Duodenal mucosa (tissue), 2 donors: Measurements from ENCODE around the gene SPTY2D1.
"Not testable (repeated sequence)": the region's sequence is repeated elsewhere in the genome, so short reads cannot be mapped to it uniquely, and the experiment has no call there.

Experiments
- H3K27ac ChIP-seq: one replicate; pipeline ENCODE4 v1.7.0; 2013; ENCODE audit warnings: low read depth, low read length
- H3K27me3 ChIP-seq, 2 donors: one replicate each; pipeline ENCODE4 v1.7.0; 2013; ENCODE audit warnings: low read length in 2 of 2, control low read depth in 1 of 2; ENCODE audit not compliant: insufficient read depth in 2 of 2, control insufficient read depth in 1 of 2
- H3K36me3 ChIP-seq, 2 donors: one replicate each; pipeline ENCODE4 v1.7.0; 2013; ENCODE audit warnings: low read length in 2 of 2, control low read depth in 1 of 2; ENCODE audit not compliant: insufficient read depth in 2 of 2, control insufficient read depth in 1 of 2
- H3K4me1 ChIP-seq, 2 donors: one replicate each; pipeline ENCODE4 v1.7.0; 2013; ENCODE audit warnings: low read length in 2 of 2, control low read depth in 1 of 2; ENCODE audit not compliant: insufficient read depth in 2 of 2, control insufficient read depth in 1 of 2
- H3K4me3 ChIP-seq, 2 donors: one replicate each; pipeline ENCODE4 v1.7.0; 2013; ENCODE audit warnings: low read length in 2 of 2, low read depth in 1 of 2
- H3K9ac ChIP-seq, 2 donors: one replicate each; pipeline ENCODE4 v1.7.0; 2013; ENCODE audit warnings: low read length in 2 of 2, low read depth in 1 of 2
- H3K9me3 ChIP-seq, 2 donors: one replicate each; pipeline ENCODE4 v1.7.0; 2013; ENCODE audit warnings: low read length in 2 of 2, control low read depth in 1 of 2; ENCODE audit not compliant: control insufficient read depth in 1 of 2

The SPTY2D1 gene

GRCh38 chr11:18594999-18595749, 39.0 kb downstream of the SPTY2D1 start:
- Histone ChIP-seq H3K36me3 (peaks cover 2 to 10% of the 10 kb centered on the region in 2 donors), H3K4me3 (no peak overlapping the region), H3K27me3 (no peaks in the 10 kb centered on the region), H3K27ac (no peak overlapping the region), H3K9ac (no peak overlapping the region), H3K9me3 (no peaks in the 10 kb centered on the region), H3K4me1 (peaks cover 4 to 8% of the 10 kb centered on the region in 2 donors)

GRCh38 chr11:18594088-18594487, 40.1 kb downstream of the SPTY2D1 start:
- H3K27me3 ChIP-seq, H3K9ac ChIP-seq, H3K4me3 ChIP-seq, H3K27ac ChIP-seq, H3K9me3 ChIP-seq: not testable (repeated sequence)
- Histone ChIP-seq H3K36me3 (peaks cover 2 to 10% of the 10 kb centered on the region in 2 donors), H3K4me1 (peaks cover 15 to 18% of the 10 kb centered on the region in 2 donors)

- peaks cover under 1 to 1% of the 10 kb centered on the region in 2 donors for H3K36me3 ChIP-seq
- H3K9me3 ChIP-seq, result no peaks in the 10 kb centered on the region
- H3K27me3 ChIP-seq, result no peaks in the 10 kb centered on the region
- no peak overlapping the region for H3K27ac ChIP-seq
- peaks cover 27 to 29% of the 10 kb centered on the region in 2 donors for H3K4me1 ChIP-seq
- H3K4me3 ChIP-seq, result no peak overlapping the region
- H3K9ac ChIP-seq, result no peak overlapping the region
Observed at GRCh38 chr11:18590571-18590970, 43.6 kb downstream of the SPTY2D1 start.

GRCh38 chr11:18588297-18589252, 45.6 kb downstream of the SPTY2D1 start, which contains the start of gene UEVLD:
Gene UEVLD (minus strand): TSS chr11:18588734. CDS start chr11:18588654, 80 bp downstream.
- peak within 1 kb of the TSS; percentile 60 for H3K27ac ChIP-seq
- peaks cover 27 to 29% of the 10 kb centered on the region in 2 donors for H3K4me1 ChIP-seq
- peak within 1 kb of the TSS; percentile 75 to 78 for H3K9ac ChIP-seq
- no peaks in the 10 kb centered on the region for H3K9me3 ChIP-seq
- H3K36me3 ChIP-seq, result no peaks in the 10 kb centered on the region
- H3K27me3 ChIP-seq, result no peaks in the 10 kb centered on the region
- H3K4me3 ChIP-seq, result peak within 1 kb of the TSS; percentile 86 to 95

- no peak overlapping the region for H3K27ac ChIP-seq
- H3K4me1 ChIP-seq, result peaks cover under 1% of the 10 kb centered on the region in 2 donors
- H3K9me3 ChIP-seq, result no peaks in the 10 kb centered on the region
- H3K9ac ChIP-seq, result no peak overlapping the region
- H3K36me3 ChIP-seq, result peaks cover 3 to 5% of the 10 kb centered on the region in 2 donors
- H3K27me3 ChIP-seq, result no peaks in the 10 kb centered on the region
- H3K4me3 ChIP-seq, result no peak overlapping the region
Observed at GRCh38 chr11:18581825-18582224, 52.3 kb downstream of the SPTY2D1 start.

GRCh38 chr11:18580113-18580766, 53.9 kb downstream of the SPTY2D1 start:
- H3K36me3 ChIP-seq, result peaks cover 3 to 5% of the 10 kb centered on the region in 2 donors
- no peak overlapping the region for H3K27ac ChIP-seq
- no peak overlapping the region for H3K9ac ChIP-seq
- H3K4me1 ChIP-seq, result no peaks in the 10 kb centered on the region
- H3K9me3 ChIP-seq, result no peaks in the 10 kb centered on the region
- no peak overlapping the region for H3K4me3 ChIP-seq
- no peaks in the 10 kb centered on the region for H3K27me3 ChIP-seq

- Histone ChIP-seq H3K9me3 (no peaks in the 10 kb centered on the region), H3K36me3 (peaks cover 8 to 10% of the 10 kb centered on the region in 2 donors), H3K27ac (no peak overlapping the region), H3K4me3 (peak overlapping the region; percentile 53 to 67), H3K4me1 (no peaks in the 10 kb centered on the region), H3K9ac (peak overlapping the region in 1 of 2 donors; percentile 63), H3K27me3 (no peaks in the 10 kb centered on the region)
Observed at GRCh38 chr11:18578975-18579598, 55.1 kb downstream of the SPTY2D1 start.

- no peak overlapping the region for H3K4me3 ChIP-seq
- H3K27me3 ChIP-seq, result no peaks in the 10 kb centered on the region
- H3K27ac ChIP-seq, result no peak overlapping the region
- H3K9ac ChIP-seq, result no peak overlapping the region
- no peaks in the 10 kb centered on the region for H3K4me1 ChIP-seq
- H3K36me3 ChIP-seq, result peaks cover 8 to 32% of the 10 kb centered on the region in 2 donors
- H3K9me3 ChIP-seq, result no peaks in the 10 kb centered on the region
Observed at GRCh38 chr11:18575361-18575760, 58.8 kb downstream of the SPTY2D1 start.

GRCh38 chr11:18567081-18567480, 67.1 kb downstream of the SPTY2D1 start:
- Histone ChIP-seq H3K9ac (no peak overlapping the region), H3K27me3 (no peaks in the 10 kb centered on the region), H3K4me3 (no peak overlapping the region), H3K27ac (no peak overlapping the region), H3K36me3 (peaks cover 4 to 52% of the 10 kb centered on the region in 2 donors), H3K4me1 (no peaks in the 10 kb centered on the region), H3K9me3 (no peaks in the 10 kb centered on the region)
